Dedifferentiated amniotic fluid mesenchymal stem cell (primary cell): ENCODE data around the gene SMIM41.
"Not testable (repeated sequence)": the region's sequence is repeated elsewhere in the genome, so short reads cannot be mapped to it uniquely, and the experiment has no call there.

Source experiments
- DNase-seq: peaks from one replicate; pipeline ENCODE4 v3.0.0-alpha.2; 2016; ENCODE audit errors: extremely low spot score

SMIM41 gene

DNA sequence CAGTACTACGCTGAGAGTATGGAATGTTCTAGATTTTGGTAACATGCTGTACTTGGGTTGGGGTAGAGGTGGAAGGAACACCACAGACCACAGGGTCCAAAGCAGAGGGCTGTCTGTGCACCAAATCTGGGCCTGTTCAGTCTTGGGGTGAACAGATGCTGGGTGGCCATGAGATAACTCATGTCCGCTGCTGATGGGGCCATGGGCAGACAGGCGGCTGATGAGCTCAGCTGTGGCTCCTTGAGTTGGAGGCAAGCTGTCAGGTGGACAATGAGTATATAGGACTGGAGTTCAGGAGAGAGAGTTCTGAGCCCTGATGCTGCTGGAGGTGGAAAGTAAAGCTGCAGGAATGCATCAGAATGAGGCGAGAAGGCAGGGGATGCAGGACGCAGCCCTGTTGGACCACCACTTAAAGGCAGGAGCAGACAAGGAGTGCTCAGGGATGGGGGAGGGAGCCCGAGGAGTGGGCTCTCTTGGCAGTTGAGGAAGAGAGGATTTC is 6.2 kb downstream of the SMIM41 start:
- DNase-seq = no peak

DNA sequence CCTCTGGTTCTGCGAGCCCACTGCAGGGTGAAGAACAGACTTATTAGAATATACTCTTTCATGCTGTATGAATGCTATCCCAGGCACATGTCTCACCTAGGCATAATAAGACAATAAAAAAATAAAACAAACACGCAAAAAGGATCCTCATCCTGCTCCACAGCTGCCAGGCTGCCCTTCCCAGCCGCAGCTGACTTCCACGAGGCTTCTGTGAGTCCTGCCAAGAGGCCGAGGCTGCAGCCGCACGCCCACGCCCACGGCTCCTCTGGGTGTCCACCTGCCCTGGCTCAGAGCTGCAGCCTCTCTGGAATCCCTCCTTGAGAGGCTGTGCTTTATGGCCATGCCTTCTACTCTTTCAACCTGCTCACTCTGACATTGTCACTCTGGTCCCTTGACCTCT is 6.9 kb downstream of the SMIM41 start:
- DNase-seq = no peak

DNA sequence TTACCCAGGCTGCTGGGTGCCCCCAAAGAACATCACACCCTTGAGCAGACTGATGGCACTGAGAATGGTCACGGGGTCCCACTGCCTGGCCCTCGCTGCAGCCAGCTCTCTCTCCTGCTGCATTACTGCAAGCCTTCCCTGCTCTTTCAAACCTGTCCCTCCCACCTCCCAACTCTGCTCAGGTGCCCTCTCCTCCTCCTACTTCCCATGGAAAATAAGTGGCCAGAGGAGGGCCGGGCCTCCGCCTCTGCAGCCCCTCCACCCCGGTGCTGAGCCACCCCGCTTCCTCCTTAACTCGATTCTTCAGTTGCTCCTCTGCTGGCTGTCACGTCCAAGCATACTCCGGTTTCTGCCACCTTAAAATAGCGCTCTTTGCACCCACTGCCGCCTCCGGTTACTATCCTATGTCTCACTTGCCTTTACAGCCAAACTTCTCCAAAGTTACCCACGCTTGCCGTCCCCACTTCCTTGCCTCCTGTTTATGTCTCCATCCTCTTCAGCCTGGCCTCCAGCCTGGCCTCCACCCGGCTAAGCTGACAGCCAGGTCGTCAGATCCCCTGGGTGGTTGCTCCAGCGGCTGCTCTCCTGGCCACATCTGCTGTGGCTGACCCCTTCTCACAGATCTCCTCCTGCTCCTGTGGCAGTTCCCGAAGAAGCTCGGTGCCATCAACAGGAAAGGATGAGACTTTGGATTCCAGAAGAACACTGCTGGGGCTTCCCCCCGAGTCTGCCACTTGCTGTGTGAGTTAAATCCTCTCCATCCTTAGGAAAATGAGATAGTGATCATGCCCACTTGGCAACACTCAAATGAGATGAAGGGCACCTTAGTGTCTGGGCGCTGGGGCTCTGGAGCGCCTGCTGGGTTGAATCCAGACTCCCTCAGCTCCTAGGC is 7.7 kb downstream of the SMIM41 start:
- no peak for DNase-seq

DNA sequence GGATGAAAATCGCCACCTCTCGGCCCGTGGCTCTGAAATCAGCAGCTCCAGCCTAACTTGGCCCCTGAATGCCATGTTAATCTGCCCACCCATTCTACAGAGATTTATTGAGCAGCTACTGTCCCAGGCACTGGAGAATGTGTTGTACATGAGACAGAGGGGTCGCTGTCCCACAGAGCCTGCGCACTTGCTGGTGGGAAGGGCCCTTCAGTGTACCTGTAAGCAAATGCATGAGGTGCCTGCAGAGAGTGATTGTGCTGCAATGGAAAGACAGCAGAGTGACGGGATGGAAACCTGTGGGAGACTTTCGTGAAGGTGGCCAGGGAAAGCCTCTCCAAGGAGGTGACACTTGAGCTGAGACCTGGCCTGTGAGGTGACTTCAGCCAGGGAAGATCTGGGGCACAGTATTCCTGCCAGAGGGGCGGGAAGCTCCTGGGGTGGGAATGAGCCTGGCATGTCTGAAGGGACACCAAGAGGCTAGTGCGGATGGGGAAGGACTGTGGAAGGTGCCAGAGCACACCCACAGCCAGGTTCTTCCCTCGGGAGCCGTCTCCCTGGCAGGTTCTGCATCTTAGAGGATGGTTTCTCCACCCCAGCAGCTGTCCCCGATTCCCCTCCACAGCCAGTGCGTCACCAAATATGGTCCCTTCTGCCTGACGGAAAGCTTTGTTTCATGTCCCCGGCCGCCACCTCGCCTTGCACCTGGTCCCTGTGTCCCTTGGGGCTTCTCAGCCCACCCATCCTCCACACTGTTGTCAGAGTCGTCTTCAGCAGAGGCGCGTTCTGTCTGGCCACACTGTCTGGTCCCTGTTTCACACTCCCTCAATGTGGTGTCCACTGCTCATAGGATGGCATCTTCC is 8.7 kb downstream of the SMIM41 start:
- no peak for DNase-seq

DNA sequence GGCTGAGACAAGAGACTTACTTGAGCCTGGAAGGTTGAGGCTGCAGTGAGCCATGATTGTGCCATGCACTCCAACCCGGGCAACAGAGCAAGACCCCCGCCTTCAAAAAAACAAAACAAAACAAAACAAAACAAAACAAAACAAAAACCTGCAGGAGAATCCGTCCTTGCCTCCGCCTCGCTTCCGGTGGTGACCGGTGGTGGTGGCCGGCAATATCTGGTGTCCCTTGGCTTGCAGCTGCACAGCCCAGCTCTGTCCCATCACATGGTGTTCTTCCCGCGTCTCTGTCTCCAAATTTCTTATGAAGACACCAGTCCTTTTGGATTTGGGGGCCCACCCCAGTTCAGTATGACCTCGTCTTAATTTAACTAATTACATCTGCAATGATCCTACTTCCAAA is 10.0 kb downstream of the SMIM41 start:
- no peak for DNase-seq

DNA sequence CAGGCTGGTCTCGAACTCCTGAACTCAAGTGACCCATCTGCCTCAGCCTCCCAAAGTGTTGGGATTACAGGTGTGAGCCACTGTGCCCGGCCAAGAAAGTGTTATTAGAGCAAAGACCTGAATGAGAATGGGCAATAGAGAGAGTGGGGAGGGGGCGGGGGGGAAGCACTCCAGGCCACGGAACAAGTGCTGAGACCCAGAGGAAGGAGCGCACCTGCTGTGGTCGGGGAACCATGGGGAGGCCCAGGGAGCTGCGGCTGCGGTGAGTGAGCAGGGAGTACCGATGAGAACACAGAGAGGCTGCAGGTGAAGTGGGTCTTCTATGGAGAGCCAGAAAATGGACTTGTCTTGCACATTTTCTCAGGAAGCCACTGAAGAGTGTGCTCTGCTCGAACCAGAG is 10.8 kb downstream of the SMIM41 start:
- DNase-seq = no peak

DNA sequence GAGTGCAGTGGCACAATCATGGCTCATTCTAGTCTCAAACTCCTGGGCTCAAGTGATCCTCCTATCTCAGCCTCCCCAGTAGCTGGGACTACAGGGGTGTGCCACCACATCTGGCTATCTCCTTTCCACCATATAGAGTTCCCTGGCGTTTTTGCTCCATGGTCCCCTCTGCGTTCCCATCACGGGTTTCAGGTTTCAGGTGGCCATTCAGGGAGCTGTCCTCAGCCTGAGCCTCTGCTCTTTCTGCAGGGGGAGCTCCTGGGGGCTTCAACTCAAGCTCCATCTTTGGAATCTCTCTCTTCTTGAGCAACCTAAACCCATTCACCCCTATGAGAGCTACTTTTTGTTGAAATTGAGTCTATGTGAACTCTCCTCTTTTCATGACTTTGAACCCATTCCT is 11.6 kb downstream of the SMIM41 start:
- no peak for DNase-seq

DNA sequence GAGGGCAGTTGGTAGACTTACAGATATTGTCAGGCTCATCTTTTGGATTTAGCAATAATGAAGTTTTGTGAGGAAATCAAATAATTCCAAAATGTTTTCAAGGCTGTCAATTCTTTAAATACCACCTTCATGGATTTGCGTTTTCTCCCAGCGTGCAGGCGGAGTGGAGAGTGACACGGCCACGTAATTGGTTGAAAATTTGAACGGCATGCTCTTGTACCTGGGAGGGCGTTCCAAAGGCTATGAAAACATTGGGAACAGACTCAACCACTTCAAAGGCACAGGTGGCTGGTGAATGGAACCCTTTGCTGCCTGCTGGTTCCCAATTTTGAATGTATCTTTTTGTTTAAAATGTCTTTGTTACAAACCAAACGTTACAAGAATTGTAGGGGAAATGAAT is 12.4 kb downstream of the SMIM41 start:
- no peak for DNase-seq

DNA sequence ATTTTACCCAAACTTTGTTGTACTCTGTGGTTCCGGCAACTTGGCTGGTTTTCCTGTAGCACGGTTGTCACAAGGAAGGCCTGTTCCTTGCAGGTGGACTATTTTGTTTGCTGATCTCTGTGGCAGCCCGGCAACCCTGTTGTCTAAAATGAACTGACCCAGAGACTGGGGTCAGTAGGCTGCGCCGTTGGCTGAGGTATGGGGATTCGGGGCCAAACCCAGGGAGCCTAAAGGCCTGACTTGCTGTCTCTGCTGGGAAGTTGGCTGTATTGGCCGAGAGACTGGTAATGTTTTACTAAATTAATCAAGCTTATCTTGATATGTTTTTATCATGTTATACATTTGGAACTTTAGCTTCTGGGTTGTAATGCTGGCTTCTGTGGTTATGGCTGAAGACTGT is 13.8 kb downstream of the SMIM41 start:
- no peak for DNase-seq

DNA sequence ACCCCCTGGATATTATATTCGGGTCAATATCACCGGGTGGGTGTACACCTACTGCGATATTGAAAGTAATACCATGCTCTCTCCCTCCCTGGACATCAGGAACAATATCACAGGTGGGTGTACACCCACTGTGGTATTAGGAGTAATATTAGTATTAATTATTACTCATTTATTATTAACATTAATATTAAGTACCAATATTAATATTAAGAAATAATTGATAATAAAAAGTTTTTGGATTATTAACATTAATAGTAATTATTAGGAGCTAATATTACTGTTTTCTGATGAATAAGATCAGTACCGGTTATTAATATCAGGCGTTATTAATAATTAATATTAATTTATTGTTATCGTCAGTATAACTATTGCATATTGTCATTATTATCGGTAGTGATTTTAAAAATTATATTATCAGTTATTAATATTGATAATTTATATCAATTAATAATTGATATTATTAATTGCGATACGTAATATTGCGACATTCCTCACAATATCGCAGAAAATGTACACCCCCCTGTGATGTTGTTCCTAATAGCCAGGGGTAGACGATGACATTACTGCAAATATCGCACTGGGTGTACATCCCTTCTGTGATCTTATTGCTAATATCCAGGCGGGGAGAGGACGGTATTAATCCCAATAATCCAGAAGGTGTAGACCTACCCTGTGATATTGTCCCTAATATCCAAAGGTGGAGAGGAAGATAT is 17.0 kb downstream of the SMIM41 start:
- DNase-seq = no peak

DNA sequence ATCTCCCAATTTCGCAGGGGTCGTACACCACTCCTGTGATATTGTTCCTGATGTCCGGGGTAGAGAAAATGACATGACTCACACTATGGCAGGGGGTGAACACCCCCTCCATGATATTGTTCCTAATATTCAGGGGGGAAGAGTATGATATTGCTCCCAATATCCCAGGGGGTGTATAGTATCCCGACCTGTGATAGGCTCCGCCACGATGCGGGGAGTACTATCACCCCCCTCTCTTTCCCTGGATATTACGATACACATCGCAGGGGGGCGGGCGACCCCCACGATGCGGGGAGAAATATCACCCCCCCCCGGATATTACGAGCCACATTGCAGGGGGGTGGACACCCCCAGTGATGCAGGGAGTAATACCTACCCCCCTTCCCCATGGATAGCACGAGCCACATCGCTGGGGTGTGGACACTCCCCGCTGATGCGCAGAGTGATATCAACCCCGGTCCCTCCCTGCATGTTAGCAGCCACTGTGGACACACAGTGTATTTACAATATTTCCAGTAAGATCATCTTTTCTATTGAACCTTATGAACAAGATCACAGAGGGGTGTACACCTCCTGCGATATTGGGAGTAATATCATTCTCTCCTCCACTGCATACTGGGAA is 17.7 kb downstream of the SMIM41 start:
- DNase-seq = no peak

DNA sequence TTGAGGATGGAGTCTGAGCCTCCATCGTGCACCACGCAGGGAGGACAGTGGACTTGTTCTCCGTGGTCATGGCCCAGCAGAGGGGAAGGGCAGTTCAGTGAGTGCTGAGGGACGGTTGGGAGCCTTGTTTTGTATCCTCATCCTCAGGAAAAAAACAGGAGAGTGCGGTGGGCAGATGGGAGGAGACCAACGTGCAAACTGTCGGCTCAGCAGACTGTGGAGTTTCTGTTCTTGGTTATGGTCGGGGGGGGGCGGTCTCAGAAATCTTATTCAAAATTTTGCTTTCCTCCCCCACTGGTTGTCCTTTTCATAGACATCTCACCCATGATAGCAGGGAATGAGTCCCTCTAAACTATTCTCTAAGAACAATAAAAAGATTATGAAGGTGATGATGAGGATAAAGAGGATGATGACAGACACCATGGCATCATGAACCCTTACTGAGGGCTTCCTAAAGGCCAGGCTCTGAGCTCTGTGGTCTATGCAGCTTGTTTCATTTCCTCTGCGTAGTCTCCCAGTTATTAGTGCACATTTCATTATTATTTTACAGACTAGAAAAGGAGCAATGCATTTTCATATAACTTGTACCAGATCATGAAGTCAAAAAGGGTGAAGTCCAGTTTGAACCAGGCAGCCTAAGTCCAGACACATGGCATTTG is 25.1 kb downstream of the SMIM41 start:
- not testable (repeated sequence) for DNase-seq

DNA sequence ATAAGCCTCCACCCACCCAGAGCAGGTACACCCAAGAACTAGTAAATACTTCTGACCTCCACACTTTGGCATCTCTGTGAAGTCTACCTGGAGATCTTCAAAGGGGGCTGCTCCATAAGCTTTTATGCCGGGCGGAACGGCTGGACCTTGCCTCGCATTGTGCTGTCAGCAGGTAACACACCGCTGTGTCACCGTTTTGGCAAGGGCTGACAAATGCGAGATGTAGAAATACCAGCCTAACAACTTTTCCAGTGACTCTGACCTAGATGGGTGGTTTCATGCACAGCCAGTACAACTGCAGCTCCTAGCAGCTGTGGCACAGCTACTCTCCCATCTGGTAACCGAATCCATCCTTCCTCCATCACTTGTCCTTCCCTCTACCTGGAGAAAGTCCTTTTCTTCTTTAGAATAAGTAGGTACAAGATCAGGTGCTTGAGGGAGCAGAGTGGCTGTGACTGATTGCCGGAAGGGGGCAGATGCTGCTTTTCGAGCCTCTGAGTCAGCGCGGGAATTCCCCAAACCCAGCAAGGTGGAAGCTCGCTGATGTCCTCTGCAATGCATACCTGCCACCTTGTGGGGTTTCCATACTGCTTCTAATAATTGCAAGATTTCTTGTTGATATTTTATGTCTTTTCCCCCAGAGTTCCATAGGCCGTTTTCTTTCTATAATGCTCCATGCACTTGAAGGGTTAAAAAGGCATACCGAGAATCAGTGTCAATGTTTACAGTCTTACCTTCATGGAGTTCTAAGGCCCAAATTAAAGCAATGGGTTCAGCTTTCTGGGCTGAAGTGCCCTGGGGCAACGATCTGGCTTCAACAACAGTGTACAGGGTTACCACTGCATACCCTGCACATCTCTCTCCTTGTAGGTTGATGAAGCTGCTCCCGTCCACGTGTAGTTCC is 37.0 kb downstream of the SMIM41 start:
- not testable (repeated sequence) for DNase-seq

DNA sequence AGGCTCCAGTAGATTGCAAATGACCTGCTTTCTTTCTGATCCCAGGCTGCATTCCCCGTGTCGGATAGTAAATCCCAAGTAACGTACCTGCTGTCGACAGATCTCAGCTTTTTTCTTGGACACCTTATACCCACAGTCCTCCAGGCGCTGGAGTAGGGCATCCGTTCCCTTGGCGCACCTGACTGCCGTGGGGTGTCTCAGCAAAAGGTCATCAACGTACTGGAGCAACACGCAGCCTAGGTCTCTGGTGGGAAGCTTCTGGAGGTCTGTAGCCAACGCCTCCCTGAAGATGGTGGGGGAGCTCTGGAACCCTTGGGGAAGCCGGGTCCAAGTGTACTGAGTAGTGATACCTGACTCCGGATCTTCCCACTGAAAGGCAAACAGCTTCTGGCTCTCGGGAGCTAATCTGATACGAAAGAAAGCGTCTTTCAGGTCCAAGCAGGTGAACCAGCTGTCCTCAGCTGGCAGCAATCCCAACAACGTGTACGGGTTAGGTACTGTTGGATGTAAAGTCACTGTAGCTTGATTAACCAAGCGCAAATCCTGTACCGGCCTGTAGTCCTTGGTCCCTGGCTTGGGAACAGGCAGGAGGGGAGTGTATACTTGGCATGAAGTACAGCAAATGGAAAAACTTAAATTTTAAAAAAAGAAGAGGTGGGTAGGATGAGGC is 38.4 kb downstream of the SMIM41 start:
- DNase-seq = not testable (repeated sequence)

DNA sequence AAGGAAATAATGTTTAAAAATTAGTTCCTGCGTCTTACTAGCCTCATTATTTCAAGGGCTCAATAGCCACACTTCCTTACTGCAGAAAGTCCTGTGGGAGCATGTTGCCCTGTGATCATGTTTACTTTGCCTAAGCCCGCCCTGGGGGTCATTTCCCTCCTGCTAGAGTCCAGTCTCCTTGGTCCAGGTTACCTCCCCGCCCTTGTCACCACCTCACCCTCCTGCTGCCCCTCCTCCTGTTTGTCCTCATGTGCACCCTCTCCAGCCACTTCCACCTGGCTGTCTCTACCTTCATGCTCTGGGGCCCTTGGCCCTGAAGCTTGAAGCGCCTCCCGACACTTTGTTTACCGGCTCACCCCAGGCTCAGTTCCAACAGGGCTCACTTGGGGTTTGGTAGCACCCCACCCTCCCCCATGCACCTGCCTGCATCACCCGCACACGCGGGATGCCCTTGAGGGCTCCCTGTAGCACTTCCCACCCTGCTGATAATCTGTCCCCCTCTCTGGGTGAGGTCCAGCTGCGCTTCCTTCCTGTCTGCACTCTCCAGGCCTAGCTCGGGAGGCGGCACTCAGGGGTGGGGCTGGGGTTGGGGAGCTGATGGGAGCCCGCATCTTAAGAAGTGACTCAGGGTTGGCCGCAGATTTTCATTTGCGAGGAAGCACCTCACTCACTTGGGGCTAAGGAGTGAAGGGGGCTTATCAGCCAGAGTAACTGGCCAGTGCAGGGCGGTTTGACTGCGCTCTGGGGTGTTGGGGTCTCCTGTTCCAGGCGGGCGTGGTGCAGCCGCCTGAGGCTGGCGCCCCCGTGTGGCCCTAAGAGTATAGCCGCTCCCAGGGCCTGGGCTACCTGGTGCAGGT is 40.1 kb downstream of the SMIM41 start:
- DNase-seq = no peak

DNA sequence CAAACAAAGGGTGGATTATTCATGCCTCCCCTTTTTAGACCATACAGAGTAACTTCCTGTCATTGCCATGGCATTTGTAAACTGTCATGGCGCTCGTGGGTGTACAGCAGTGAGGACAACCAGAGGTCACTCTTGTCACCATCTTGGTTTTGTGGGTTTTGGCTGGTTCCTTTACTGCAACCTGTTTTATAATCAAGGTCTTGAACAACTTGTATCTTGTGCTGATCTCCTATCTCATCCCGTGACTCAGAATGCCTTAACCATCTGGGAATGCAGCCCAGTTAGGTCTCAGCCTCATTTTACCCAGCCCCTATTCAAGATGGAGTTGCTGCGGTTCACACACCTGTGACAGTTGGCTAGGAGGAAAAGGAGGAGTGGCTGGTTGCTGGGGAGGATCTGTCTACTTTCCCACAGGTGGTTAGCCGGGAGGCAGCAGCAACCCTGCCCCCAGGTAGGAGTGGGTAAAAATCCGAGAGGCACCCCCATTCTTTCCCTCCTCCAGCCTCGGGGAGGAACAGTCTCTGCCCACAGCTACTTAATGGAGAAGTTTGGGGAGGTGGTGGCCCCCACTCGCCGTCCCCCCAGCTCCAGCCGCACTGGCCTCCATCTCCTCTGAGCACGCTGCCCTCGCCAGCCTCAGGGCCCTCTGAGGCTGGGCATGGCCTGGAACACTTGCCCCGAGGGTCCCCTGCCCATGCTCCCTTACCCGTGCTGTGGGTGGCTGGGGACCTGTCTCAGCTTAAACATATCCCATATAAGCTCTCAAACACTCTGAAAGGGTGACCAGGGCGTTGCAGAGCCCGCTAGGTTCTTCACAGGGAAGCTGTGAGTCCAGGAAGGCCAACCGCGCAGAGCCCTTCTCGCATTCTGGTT is 41.7 kb downstream of the SMIM41 start:
- DNase-seq = no peak

DNA sequence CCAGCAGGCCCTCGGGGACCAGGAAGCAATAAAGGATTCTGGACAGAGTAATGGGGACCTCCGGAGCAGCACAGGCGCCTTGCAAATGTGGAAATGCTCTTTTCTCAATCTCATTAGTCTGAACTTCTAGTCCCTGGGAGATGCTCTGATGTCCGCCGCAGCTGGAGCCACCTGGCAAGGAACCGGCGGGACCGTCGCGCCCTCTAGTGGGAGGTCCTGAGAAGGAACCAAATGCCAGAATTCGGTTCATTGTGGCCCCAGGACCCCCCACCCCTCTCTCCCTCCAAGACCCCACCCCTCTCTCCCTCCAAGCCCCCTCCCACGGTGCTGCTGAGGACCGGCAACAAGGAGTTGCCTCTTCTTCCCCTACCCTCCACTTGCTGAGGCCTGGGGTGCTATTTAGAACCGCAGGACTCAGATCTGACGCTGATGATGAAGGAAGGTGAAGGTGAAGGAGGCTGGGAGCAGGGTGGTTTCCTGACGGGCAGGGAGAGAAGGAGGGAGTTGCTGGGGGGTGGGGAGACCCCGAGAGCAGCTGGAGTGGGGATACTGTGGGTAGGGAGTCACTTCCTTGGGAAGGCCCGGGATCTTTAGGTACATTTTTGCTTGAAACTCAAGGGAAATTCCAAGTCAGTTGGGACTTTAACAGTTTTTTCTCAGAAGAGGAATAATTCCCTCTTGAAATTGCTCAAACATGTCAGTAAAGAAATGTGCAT is 42.5 kb downstream of the SMIM41 start:
- peak; percentile 24 for DNase-seq
